OCI-M1 (cell line): Measurements from ENCODE around the gene FOXN1.
"Not testable (repeated sequence)": the region's sequence is repeated elsewhere in the genome, so short reads cannot be mapped to it uniquely, and the experiment has no call there.

ENCODE experiments used
- DNase-seq: peaks from one replicate; lab custom pipeline; 2025; lab: John Stamatoyannopoulos, UW

Gene FOXN1

DNA sequence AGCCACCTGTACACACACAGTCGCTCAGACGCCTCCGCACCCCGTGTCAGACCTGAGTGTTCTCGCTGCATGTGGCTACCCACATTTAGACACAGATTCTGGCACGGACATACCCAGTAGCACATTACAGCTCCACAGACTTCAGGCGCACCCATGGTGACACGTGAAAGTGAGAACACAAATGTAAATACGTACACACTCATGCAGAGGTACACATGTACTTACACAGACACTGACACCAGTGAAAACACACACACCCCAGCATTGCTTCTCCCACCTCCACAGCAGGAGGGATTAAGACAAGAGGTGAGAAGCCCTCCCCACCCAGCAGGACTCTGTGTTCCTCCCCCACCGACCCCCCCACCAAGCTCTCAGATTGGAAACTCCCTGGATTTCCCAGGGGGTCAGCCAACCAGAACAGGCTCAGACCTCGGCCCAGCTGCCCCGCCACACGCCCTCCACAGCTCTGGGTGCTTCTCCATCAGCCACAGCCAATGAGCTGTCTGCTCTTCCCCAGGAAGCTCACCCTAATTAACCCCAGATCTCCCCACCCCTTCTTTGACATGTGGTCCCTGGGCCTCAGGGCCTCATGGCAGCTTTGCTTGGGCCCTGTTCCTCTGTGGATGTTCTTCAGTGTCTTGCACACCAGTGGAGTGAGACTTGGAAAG lies 5.3 kb upstream of the FOXN1 start:
- DNase-seq = no peak

DNA sequence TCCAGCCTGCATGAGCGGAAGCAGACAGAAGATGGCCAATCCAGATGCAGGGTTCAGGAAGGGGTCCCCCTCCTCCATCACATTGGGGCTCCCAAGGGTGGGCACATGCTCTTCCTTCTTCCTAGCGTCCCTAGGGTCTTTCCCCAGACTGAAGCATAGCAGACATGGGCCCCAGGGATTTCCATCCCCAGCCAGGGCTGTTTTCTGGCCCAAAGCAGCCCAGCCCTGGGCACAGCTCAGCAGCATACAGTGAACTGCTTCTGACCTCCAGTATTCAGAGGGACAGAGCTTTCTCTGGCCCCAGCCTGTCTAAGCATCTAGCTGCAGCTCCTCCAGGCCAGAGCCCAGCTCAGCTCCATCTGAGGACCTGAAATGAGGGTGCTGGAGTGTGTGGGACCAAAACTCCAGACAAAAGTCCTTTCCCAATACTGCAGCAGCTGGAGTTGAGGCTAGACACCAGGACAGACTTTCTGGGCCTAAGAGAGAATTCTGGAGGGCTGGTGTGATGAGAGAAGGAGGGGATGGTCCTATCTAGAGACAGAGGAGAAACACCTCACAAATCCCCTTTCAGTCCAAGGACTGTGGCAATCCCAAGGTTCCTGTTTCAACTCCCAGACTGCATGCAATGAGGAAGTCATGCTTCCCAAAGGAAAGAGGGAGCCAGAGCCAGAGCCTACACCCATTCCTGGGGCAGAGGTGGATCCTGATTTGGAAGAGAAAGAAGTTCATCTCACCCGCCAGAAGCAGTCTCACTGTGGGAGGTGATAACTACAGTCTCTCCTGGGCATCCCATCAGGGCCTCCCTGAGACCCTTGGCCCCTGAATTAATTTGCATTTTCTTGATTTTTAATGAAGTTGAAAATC lies 4.5 kb upstream of the FOXN1 start:
- no peak for DNase-seq

DNA sequence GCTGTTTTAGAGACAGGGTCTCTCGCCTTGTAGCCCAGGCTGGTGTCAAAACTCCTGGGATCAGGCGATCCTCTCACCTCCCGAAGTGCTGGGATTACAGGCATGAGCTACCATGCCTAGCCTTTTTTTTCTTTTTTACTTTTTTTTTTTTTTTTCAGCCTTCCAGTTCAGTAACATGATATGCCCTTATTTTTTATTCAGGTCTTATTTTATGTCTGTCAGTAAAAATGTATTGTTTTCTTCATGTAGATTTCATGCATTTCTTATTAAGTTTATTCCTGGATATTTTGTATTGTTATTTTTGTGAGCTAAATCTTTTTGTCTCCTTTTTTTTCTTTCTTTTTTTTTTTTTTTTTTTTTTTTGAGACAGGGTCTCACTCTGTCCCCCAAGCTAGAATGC lies 2.7 kb upstream of the FOXN1 start:
- DNase-seq = no peak

DNA sequence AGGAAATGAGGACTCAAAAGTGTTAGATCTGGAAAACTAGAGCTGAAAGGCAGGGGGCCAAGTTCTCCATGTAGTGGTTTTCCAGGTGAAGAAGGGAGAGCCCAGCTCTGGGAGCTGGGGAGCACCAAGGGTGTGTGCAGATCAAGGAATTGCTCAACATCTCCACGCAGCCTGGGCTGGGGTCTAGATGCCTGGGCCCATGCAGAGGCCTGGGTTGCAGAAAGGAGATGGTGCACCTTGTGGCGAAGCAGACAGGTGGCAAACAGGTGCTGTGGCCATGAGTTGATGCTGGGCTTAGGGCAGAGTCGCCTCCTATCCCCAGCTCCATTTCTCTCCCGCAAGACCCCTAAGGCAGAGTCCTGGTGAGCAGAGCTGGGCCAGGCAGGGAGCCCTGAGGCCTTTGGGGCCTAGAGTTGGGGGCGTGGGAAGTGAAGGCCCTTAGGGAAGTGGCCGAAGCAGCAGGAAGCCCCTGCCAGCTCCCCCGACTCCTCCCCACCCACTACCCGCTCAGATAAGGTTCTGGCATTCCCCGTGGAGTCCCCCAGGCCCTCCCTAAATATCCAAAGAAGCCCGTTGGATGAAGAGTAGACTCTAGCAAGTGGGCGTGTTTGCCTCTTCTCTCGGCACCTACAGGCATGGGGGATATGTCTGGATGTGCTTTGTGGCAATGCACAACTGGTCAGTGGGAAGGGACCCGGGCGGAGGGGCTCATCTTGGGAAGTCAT lies 777 bp downstream of the FOXN1 start:
- DNase-seq = no peak

DNA sequence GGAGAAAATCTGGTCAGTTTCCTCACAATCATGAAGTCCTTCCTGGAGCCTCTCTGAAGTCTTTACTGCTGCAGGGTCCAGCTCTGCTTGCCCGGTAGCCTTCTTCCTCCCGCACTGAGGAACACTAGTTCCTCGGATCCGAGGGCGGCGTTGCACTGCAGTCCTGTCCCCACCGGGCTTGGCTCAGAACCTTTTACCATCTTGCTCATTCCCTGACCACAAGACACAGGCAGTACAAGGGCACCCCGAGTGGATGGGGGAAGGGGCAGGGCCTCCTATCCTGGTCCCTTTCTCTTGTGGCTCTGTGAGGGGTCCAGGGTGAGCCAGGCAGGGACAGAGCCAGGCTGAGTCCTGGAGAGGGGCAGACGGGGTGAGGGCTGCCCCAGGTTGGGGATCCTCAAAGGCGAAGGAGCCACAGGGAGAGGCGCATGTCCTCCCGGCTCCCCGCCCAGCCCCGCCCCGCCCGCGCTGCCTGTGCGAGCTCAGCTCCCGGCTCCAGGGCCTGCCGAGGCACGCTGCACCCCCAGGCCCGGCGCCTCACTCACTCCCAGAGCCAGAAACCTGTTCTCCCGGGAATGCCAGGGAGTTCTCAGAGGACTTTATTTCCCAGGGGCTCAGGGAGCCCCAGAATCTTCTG lies 1.5 kb downstream of the FOXN1 start:
- no peak for DNase-seq

DNA sequence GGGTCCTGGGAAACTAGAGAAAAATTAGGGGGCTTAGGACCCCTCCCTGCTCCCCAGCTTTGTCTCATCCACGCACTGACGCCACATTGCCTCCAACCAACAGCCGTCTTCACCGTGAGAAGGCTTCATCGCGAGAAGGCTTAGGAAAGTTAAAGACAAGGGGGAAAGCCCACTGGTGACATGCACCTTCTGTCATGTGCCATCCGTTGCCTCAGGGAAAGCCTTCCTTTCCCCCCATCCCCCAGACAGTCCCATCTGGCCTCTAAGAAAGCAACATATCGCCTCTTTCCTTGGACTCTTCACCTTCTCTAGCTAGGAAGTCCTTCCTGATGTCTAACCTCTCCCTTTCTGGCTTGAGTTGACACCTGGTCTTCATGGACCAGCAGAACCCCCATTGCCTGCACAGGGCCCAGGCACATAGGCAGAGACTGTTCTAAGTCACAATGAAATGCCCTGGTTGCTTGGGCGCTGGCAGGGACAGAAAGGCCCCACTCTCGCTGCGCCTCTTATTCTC lies 2.1 kb downstream of the FOXN1 start:
- no peak for DNase-seq

DNA sequence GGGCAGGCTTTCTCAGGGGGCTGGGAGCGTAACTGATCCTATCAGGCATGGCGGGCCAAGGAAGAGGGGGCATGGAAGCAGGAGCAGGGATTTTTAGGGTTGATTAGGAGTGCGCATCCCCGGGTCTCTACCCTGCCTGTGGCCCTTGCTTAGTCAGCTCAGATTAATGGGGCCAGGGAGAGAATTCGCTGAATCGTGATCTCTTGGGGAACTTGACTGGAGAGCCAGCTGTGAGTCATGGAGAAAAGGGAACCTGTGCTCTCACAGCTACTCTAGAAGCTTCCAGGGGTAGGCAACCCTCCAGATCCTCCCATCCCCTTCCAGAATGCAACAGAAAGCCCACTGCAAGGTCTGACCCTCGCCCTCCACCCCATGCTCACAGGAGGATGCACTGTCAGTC lies 3.6 kb downstream of the FOXN1 start:
- DNase-seq = peak; percentile 51

DNA sequence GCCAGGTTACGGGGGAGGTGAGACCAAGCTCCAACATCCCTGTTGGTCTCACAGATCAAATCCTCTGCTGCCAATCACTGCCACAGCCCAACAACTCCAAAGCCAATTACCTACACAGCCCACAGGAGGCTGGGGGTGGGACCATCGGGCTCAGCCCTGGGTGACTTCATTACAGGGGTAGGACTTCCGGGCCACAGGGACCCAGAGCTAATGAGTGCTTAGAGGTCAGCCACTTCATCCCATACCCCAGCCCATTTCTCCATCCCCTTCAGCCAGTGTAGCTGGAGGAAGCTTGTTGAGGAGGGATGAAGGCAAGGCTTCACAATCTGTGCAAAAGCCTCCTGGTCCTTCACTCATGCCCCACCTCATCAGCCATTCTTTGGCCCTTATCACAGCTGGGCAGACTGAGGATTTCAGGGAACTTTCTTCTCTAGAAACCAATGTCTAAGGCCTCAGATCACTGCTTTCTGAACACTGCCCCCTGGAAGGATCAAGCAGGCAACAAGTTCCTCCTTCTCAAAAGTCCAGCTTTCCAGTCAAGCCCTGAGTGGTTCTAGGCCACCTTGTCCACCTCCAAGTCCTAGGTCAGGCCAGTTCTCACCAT lies 5.8 kb downstream of the FOXN1 start:
- peak; percentile 75 for DNase-seq

DNA sequence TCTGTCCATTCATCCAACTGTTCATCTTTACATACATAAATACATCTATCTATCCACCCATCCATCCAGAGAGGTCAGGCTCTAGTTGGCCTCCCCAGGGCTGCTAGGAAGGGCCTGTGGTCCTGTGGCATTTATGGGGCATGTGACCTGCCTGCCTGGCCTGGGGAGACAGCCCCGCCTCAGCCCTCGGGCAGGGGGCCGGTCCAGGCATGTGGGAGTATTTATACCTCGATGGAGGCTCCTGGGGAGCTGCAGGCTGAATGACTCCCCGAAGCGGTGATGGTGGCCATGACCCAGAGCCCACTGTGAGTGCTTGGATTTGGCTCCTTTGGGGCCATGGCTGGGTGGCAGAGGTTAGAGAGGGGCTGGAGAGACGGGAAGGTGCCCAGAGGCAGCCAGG lies 7.3 kb downstream of the FOXN1 start:
- DNase-seq = no peak

DNA sequence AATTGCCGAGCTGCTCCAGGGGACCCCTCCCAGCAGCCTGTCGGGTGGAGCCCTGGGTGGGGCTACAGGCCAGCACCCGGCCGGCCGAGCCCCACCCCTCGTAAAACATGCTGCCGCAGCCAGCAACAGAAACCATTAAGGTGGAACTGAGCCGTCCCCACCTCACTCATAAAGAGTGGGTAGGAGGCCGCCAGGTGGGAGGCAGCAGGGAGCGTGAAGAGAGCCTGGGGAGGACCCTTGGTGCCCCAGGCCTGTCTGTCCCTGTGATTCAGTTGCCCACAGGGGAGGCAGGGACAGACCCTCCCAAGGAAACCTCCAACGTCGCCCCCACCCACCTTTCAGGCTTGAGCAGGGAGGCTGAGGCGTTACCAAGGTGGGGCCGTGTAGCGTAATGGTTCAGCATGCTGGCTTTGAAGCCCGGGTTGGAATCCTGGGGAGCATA lies 8.4 kb downstream of the FOXN1 start:
- DNase-seq = no peak

DNA sequence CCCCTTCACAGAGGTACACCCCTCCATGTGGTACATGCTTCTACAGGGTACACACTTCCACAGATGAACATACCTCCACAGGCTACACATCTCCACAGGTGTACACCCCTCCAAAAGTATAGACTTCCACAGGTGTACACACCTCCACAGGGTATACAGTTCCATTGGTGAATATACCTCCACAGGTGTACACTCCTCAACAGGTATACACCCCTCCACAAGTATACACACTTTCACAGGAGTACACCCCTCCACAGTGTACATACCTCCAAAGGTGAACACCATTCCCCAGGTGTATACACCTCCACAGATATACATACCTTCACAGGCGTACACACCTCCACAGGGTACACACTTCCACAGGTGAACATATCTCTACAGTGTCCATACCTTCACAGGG lies 9.4 kb downstream of the FOXN1 start:
- DNase-seq = no peak

DNA sequence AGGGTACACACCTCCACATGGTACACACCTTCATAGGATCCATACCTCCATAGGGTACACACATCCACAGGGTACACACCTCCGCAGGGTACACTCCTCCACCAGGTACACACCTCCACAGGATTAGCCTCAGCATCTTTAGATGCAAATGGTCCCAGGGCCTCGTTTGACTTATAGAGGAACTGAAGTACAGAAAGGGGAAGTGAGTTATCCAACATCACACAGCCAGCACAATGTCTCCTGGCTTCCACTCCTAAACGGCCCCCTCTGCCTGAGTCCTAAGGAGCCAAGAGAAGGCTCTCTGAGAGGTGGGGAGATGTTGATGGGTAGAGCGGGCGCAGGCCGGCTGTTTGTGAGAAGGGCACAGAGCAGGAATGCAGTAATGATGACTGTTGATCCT lies 12.0 kb downstream of the FOXN1 start:
- peak; percentile 50 for DNase-seq

DNA sequence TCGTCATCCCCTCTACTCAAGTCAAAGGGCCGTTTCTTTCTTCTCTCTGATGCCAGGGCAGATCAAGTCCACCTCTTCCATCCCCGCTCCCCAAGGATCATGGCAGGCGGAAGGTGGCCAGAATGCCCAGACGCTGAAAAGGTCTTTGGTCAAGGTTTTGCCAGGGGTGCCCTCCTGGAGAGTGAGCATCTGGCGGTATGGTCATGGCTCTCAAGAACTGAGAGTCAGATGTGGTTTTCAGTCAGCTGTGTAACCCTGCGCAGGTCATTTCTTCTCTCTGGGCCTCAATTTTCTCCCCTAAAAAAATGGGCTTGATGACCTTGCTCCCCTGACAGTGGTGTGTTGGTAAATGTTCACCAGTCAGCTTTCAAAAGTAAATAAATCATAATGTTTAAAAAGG lies 12.4 kb downstream of the FOXN1 start:
- DNase-seq = no peak

DNA sequence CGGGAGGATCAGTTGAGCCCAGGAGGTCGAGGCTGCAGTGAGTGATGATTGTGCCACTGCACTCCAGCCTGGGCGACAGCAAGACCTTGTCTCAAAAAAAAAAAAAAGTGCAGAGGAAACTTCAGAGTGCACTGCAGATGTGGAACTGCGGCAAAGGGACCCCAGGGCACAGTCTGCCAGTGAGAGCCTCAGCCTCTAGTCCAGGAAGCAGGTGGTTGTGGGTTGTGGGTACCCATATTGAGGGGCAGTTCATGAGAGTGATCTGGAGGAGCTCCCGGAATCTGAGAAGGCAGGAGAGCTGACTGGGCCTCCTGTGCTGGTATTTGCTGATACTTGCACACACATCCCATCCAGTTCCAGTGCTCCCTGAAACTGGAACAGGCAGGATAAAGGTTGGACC lies 13.1 kb downstream of the FOXN1 start:
- DNase-seq = no peak

DNA sequence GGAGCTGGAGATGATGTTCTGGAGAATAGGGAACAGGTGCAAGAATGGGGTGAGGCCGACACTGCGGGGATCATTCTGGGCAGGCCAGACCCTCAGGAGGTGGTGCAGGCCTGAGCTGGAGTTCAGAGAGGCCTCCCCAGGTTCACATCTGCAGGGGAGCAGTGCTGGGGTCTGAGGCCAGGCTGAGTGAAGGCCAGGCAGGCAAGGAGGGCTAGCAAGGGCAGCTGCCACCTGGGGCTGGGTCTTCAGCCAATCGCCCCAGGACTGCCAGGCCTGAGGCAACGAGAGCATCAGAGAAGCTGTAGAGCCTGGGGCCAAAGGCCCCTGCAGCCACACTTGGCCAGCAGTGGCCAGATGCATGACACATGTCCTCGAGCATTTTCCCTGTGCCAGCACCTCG lies 14.5 kb downstream of the FOXN1 start:
- DNase-seq = no peak

DNA sequence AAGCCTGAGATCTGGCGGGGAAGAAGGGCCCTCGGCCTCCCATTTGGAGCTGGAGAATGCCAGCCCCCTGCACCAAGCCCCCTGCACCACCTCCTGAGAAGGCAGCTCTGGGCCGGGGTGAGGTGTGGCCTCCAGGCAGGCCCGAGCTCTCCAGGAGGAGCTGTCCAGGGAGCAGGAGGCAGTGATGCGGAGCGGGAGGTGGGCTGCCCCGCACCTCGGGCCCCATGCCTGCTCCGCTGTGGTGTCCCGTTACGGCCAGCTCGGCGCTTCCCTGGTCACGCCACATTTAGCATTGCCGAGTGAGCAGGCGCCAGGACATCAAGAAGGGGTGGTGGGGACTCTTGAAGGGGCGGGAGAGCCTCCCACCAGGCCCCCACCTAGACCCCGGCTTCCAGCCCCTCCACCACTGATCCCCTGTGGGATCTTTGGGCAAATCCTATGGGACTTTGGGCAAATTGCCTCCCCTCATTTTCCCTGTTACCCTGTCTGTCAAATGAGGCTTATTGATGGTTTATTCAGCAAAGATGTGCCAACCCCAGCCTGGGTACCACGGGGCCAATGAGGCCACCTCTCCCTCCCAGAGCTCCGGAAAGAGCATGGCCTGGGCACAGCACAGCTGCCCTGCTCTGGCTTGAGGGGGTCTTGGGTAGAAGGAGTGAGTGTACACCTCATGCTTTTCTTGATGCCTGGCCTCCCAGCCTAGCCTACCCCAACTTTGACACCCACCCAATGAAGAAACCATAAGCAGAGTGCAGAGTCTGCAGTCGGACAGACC lies 15.3 kb downstream of the FOXN1 start:
- no peak for DNase-seq

DNA sequence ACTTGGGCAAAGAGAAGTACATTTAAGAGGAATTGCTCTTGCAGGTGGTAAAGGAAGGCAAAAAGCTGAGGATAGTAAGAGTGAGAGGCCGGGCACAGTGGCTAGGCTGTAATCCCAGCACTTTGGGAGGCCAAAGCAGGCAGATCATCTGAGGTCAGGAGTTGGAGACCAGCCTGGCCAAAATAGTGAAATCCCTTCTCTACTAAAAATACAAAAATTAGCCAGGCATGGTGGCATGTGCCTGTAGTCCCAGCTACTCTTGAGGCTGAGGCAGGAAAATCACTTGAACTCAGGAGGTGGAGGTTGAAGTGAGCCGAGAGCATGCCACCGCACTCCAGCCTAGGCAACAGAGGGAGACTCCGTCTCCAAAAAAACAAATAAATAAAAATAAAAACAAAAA lies 16.1 kb downstream of the FOXN1 start:
- DNase-seq = not testable (repeated sequence)

DNA sequence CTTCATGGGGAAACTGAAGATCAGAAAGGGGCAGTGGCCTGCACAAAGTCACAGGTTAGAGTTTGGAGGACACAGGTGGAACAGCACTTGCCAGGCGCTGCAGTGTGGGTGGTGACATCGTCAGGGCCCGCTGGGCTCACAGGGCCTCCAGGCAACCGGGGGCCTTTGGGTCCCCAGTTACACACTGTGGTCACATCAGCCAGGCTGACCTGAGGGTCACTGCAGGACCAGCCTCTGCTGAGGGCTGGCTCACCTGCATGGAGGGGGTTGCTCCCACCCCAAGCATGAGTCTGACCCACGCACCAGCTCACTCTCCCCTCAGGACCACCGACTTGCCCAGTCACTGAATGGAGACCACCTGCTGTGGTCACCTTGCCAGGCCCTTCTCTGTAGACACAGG lies 17.0 kb downstream of the FOXN1 start:
- DNase-seq = no peak

DNA sequence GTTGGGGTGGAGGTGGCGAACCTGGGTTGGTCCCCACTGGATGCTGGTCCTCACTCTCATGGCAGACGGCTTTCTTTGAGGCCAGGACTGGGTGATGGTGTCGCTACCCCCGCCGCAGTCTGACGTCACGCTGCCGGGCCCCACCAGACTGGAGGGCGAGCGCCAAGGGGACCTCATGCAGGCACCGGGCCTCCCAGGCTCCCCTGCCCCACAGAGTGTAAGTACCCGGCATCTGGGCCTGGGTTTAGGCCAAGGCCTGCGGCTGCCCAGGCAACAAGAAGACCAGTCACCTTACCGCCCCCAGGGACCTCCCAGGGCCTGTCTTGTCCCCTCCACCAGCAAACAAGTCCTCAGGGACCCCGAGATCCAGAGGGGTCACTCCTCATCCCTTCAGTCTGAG lies 17.7 kb downstream of the FOXN1 start:
- DNase-seq = no peak

DNA sequence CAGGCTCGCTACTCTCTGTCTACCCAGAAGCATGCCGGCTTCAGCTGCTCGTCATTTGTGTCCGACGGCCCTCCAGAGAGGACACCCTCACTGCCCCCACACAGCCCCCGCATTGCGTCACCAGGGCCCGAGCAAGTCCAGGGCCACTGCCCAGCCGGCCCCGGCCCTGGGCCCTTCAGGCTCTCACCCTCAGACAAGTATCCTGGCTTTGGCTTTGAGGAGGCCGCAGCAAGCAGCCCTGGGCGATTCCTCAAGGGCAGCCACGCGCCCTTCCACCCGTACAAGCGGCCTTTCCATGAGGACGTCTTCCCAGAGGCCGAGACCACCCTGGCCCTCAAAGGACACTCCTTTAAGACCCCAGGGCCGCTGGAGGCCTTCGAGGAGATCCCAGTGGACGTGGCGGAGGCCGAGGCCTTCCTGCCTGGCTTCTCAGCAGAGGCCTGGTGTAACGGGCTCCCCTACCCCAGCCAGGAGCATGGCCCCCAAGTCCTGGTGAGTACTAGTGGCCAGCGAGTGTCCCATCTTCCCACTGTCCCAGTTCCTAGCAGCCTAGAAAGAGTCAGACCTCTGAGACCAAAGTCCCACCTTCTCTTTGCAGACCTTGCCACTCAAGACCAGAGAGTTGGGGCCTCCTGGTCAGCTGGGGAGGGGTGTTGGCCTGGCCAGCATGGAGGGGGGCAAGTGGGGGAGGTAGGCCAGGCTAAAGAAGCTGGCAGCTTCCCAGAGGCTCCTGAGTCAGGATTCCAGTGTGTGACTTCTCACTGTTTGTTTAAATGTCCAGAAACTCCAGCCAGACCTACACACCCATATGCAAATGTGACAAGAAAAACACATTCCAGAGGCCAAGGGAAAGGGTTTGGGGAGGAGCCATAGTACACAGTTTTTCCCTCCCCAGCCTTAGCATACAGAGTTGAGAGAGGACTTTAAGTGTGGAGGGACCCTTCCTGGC lies 18.6 kb downstream of the FOXN1 start:
- DNase-seq = peak; percentile 32
